ENCODE measurements around the gene SLC25A12.
A peak's percentile ranks its signal among the peaks of the same experiment; 100 is the strongest.

The SLC25A12 gene, protein sequence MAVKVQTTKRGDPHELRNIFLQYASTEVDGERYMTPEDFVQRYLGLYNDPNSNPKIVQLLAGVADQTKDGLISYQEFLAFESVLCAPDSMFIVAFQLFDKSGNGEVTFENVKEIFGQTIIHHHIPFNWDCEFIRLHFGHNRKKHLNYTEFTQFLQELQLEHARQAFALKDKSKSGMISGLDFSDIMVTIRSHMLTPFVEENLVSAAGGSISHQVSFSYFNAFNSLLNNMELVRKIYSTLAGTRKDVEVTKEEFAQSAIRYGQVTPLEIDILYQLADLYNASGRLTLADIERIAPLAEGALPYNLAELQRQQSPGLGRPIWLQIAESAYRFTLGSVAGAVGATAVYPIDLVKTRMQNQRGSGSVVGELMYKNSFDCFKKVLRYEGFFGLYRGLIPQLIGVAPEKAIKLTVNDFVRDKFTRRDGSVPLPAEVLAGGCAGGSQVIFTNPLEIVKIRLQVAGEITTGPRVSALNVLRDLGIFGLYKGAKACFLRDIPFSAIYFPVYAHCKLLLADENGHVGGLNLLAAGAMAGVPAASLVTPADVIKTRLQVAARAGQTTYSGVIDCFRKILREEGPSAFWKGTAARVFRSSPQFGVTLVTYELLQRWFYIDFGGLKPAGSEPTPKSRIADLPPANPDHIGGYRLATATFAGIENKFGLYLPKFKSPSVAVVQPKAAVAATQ

DNA sequence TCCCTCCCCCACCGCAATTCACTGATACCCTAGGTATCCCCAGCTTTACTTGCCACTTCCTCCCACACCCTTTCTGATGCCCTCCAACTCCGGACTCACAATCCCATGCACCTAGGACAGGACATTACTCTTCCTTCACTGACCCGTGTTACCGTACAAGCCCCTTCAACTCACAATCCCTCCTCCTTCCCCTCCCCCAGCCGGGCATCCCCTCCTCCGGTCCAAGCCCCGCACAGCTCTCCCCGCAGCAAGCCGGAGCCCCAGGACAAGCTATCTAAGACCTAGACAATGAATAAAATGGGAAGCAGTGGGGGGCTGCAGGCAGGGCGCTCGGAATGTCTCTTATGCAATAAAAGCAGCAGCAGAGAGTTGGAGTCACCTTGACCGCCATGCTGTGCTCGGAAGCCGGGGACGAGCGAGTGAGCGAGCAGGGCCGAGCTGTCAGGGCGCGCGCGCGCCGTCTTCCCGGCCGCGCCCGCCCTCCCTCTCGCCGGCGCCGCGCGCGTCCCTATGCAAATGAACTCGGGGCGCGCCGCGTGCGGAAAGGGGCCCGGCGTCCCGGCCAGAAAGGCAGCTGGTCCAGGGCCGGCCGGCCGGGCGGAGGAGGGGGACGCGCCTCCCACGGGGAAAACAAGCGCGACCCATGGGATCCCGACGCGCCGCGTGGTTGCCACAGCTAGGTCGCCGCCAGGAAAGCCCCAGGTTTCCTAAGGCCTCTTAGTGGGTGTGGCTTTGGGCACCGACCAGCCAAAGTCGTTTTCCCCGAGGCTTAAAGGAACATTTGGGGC, at the start of gene SLC25A12:
TSS of gene SLC25A12 (minus strand) at position 421 of the 788 bp plus-strand sequence. CDS start at position 391, 30 bp downstream.
- Histone ChIP-seq H4K20me1 (ENCODE audit: insufficient read depth, low read length) (no peaks in the 10 kb centered on the region), H3K27ac (ENCODE audit: low read depth, low read length, poor library complexity, severe bottlenecking) (peak within 1 kb of the TSS; percentile 61)

DNA sequence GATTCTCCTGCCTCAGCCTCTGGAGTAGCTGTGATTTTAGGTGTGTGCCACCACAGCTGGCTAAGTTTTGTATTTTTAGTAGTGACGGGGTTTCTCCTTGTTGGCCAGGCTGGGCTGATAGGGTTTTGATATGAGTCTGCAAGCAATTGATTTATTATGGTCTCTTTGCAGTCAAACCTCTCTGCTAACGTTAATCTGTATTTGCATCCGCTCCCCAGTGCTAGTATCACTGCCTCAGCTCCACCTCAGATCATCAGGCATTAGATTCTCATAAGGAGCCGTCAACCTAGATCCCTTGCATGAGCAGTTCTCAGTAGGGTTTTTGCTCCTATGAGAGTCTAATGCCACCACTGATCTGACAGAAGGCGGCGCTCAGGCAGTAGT, 47.3 kb upstream of the SLC25A12 start:
- no peak overlapping the region for H2AFZ ChIP-seq (ENCODE audit: low read length)
- no peaks in the 10 kb centered on the region for H4K20me1 ChIP-seq (ENCODE audit: insufficient read depth, low read length)
- H3K79me2 ChIP-seq (ENCODE audit: insufficient read depth, low read length), result peaks cover 55% of the 10 kb centered on the region
- H3K4me2 ChIP-seq (ENCODE audit: low read length), result no peak overlapping the region
- H3K27me3 ChIP-seq (ENCODE audit: insufficient read depth, low read length), result no peaks in the 10 kb centered on the region
- peaks cover 12% of the 10 kb centered on the region; the same call in 1 of the 2 replicates for H3K36me3 ChIP-seq (ENCODE audit: insufficient read depth, low read length)
- H3K4me3 ChIP-seq (ENCODE audit: low read depth, low read length, poor library complexity, severe bottlenecking), result no peak overlapping the region
- no peak overlapping the region for H3K27ac ChIP-seq (ENCODE audit: low read depth, low read length, poor library complexity, severe bottlenecking)
- H3K9me3 ChIP-seq (ENCODE audit: low read length), result no peaks in the 10 kb centered on the region
- no peaks in the 10 kb centered on the region for H3K9me2 ChIP-seq (ENCODE audit: low read depth, low read length)
- no peaks in the 10 kb centered on the region for H3F3A ChIP-seq (ENCODE audit: insufficient read depth, low read length)
- no peaks in the 10 kb centered on the region for H3K4me1 ChIP-seq (ENCODE audit: insufficient read depth, low read length, severe bottlenecking)
- H3K9ac ChIP-seq (ENCODE audit: low read length), result no peak overlapping the region
- TF ChIP-seq EZH2 (IDR thresholded peaks at IDR 0.05; ENCODE audit: borderline replicate concordance, low read length), result no peak
- TF ChIP-seq, protein P1, sequence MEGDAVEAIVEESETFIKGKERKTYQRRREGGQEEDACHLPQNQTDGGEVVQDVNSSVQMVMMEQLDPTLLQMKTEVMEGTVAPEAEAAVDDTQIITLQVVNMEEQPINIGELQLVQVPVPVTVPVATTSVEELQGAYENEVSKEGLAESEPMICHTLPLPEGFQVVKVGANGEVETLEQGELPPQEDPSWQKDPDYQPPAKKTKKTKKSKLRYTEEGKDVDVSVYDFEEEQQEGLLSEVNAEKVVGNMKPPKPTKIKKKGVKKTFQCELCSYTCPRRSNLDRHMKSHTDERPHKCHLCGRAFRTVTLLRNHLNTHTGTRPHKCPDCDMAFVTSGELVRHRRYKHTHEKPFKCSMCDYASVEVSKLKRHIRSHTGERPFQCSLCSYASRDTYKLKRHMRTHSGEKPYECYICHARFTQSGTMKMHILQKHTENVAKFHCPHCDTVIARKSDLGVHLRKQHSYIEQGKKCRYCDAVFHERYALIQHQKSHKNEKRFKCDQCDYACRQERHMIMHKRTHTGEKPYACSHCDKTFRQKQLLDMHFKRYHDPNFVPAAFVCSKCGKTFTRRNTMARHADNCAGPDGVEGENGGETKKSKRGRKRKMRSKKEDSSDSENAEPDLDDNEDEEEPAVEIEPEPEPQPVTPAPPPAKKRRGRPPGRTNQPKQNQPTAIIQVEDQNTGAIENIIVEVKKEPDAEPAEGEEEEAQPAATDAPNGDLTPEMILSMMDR (IDR thresholded peaks at IDR 0.05; ENCODE audit: low read length), result no peak

More for the DNA sequence above, at the start of gene SLC25A12:
- Histone ChIP-seq H3K27me3 (ENCODE audit: insufficient read depth, low read length) (no peaks in the 10 kb centered on the region), H2AFZ (ENCODE audit: low read length) (peak within 1 kb of the TSS; percentile 65), H3K9me3 (ENCODE audit: low read length) (peaks cover 5% of the 10 kb centered on the region; the same call in 1 of the 2 replicates), H3K4me1 (ENCODE audit: insufficient read depth, low read length, severe bottlenecking) (peaks cover 26% of the 10 kb centered on the region), H3F3A (ENCODE audit: insufficient read depth, low read length) (no peaks in the 10 kb centered on the region), H3K79me2 (ENCODE audit: insufficient read depth, low read length) (peaks cover 34% of the 10 kb centered on the region), H3K4me3 (ENCODE audit: low read depth, low read length, poor library complexity, severe bottlenecking) (peak within 1 kb of the TSS; percentile 95), H3K4me2 (ENCODE audit: low read length) (peak within 1 kb of the TSS; percentile 91), H3K9me2 (ENCODE audit: low read depth, low read length) (no peaks in the 10 kb centered on the region), H3K36me3 (ENCODE audit: insufficient read depth, low read length) (peaks cover 28% of the 10 kb centered on the region), H3K9ac (ENCODE audit: low read length) (peak within 1 kb of the TSS; percentile 92)
- TF ChIP-seq EZH2 (IDR thresholded peaks at IDR 0.05; ENCODE audit: borderline replicate concordance, low read length), result no peak
- TF ChIP-seq, protein P1 (IDR thresholded peaks at IDR 0.05; ENCODE audit: low read length), result no peak

- Histone ChIP-seq H3K27ac (ENCODE audit: low read depth, low read length, poor library complexity, severe bottlenecking) (no peak overlapping the region), H2AFZ (ENCODE audit: low read length) (no peak overlapping the region), H3K9me2 (ENCODE audit: low read depth, low read length) (no peaks in the 10 kb centered on the region), H3K9me3 (ENCODE audit: low read length) (no peaks in the 10 kb centered on the region), H3K4me1 (ENCODE audit: insufficient read depth, low read length, severe bottlenecking) (no peaks in the 10 kb centered on the region), H3F3A (ENCODE audit: insufficient read depth, low read length) (no peaks in the 10 kb centered on the region), H3K79me2 (ENCODE audit: insufficient read depth, low read length) (peaks cover 61% of the 10 kb centered on the region), H3K27me3 (ENCODE audit: insufficient read depth, low read length) (no peaks in the 10 kb centered on the region), H3K4me3 (ENCODE audit: low read depth, low read length, poor library complexity, severe bottlenecking) (no peak overlapping the region), H3K36me3 (ENCODE audit: insufficient read depth, low read length) (peaks cover 12% of the 10 kb centered on the region; the same call in 1 of the 2 replicates), H3K9ac (ENCODE audit: low read length) (no peak overlapping the region), H4K20me1 (ENCODE audit: insufficient read depth, low read length) (no peaks in the 10 kb centered on the region), H3K4me2 (ENCODE audit: low read length) (no peak overlapping the region)
- TF ChIP-seq EZH2 (IDR thresholded peaks at IDR 0.05; ENCODE audit: borderline replicate concordance, low read length), result no peak
- TF ChIP-seq, protein P1 (IDR thresholded peaks at IDR 0.05; ENCODE audit: low read length), result no peak
Measured at GRCh38 chr2:171939743-171940071, 45.7 kb upstream of the SLC25A12 start.

Measured in OCI-LY1 (cell line).